GM12891 (cell line): ENCODE data around the gene DOCK11.

Experiments
- DNase-seq: peaks from one replicate; pipeline ENCODE4 v3.0.0; 2011; ENCODE audit warnings: low spot score; ENCODE audit not compliant: insufficient read length
- FAIRE-seq: peaks from 2 replicates; lab custom pipeline; 2011; peaks lifted over from hg19 to GRCh38; lab: Jason Lieb, UNC
- PAX5 ChIP-seq: IDR thresholded peaks from 2 replicates; pipeline ENCODE4 v1.6.1; 2011; ENCODE audit warnings: low read length, moderate library complexity, mild to moderate bottlenecking; ENCODE audit not compliant: insufficient read depth, severe bottlenecking
- POLR2A ChIP-seq: IDR thresholded peaks from 2 replicates; pipeline ENCODE4 v1.6.1; 2011; ENCODE audit warnings: low read depth, low read length, control low read depth
- POLR2AphosphoS5 ChIP-seq: IDR thresholded peaks from 2 replicates; pipeline ENCODE4 v1.6.1; 2011; ENCODE audit warnings: low read depth, low read length, control low read depth
- POU2F2 ChIP-seq: IDR thresholded peaks from 2 replicates; pipeline ENCODE4 v1.6.1; 2011; ENCODE audit warnings: low read depth, mild to moderate bottlenecking, control low read depth, low read length, moderate library complexity
- SPI1 ChIP-seq: IDR thresholded peaks from 2 replicates; pipeline ENCODE4 v1.6.1; 2011; ENCODE audit warnings: low read depth, low read length, control low read depth
- TAF1 ChIP-seq: IDR thresholded peaks from 2 replicates; pipeline ENCODE4 v1.6.1; 2011; ENCODE audit warnings: low read depth, low read length, control low read depth

Gene DOCK11

DNA sequence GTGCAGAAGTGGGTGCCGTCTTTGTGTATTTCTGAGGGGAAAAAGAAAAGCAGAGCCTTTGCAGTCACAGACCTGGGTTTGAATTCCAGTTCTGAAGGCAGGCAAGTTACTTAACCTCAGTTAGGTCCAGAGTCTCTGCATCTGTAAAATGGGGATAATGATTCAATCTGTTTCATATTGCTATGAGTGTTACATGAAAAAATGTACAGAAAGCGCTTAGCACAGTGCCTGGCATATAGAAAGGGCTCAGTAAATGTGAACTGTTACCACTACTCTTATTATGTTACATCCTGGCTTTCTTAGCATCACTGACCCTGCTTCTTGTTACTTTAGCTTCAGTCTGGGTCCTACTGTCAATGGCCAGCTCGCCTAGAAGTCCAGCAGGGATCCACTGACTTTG lies 45.9 kb downstream of the DOCK11 start:
- TF ChIP-seq POLR2A (no peak), PAX5 (no peak), SPI1 (no peak), POU2F2 (no peak), POLR2AphosphoS5 (no peak), TAF1 (no peak)
- FAIRE-seq (no peak), DNase-seq (no peak)

DNA sequence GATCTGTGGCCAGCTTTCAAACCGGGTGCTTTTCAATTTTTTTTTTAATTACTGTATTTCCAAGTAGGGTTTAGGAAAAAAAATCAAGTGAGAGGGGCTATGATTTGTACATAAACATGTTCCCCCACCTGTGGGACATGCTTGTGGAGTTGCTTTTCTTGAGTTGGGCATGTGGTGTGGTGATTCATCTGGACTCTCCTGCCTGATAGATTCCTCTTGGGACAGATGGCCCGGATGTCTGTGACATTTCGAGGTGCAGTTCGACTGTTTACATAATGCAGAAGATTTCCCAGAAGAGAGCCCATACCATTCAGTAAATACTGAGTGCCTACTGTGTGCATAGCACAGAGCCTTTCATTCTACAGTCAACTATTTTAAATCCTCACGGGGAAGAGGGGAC lies 49.9 kb downstream of the DOCK11 start:
- DNase-seq (no peak), FAIRE-seq (no peak)
- TF ChIP-seq POLR2A (no peak), PAX5 (no peak), POLR2AphosphoS5 (no peak), POU2F2 (no peak)

DNA sequence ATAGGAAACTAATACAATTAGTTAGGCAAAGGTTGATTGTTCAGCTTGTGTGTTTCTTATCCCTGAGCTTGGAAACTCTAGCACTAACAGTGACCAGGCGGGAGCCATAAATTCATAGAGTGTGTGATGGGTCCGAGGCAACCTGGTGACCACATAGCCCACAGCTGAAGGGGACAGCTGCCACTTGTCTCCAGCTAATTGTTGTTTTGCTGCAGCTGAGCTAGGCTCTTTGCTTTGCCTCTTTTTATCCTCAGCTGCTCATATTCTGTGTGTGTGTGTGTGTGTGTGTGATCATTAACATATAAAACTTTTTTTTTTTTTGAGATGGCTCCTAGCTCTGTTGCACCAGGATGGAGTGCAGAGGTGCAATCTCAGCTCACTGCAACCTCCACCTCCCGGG lies 53.2 kb downstream of the DOCK11 start:
- FAIRE-seq (no peak), DNase-seq (no peak)
- TF ChIP-seq SPI1: no peak
- no peak for TF ChIP-seq TAF1
- no peak for TF ChIP-seq POU2F2
- no peak for TF ChIP-seq POLR2AphosphoS5
- TF ChIP-seq POLR2A: no peak
- TF ChIP-seq PAX5: no peak

DNA sequence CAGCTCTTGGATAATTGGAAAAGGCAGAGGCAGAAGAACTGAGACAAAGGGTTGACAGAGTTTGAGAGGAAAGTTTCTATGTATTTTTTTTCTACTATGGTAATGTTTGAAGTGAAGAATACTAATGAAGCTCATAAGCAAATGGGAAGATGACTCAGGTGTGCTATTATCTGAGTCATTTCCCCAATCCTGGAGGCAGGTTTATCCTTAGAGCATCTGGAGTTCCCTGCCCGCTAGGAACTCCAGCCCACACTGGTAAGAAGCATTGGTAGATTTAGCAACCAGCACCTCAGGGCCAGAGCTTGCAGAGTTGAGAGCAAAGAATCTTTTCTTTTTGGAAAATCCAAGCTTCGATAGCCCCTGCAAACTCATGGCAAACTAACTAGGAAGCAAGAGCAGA lies 55.2 kb downstream of the DOCK11 start:
- FAIRE-seq: no peak
- TF ChIP-seq SPI1 (no peak), PAX5 (no peak), POLR2AphosphoS5 (no peak), POLR2A (no peak), TAF1 (no peak), POU2F2 (no peak)
- DNase-seq: no peak

DNA sequence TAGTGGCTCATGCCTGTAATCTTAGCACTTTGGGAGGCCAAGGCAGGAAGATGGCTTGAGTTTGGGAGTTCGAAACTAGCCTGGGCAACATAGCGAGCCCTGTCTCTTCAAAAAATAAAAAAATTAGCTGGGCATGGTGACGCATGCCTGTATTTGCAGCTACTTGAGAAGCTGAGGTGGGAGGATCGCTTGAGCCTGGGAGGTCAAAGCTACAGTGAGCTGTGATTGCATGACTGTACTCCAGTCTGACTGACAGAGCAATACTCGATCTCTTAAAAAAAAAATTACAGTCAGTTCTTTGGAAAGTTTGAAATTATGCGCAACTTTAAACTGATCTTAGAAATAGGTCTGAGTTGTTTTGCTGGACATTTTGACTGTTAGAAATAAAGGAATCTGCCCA lies 55.8 kb downstream of the DOCK11 start:
- DNase-seq (no peak), FAIRE-seq (no peak)
- TF ChIP-seq TAF1: no peak

DNA sequence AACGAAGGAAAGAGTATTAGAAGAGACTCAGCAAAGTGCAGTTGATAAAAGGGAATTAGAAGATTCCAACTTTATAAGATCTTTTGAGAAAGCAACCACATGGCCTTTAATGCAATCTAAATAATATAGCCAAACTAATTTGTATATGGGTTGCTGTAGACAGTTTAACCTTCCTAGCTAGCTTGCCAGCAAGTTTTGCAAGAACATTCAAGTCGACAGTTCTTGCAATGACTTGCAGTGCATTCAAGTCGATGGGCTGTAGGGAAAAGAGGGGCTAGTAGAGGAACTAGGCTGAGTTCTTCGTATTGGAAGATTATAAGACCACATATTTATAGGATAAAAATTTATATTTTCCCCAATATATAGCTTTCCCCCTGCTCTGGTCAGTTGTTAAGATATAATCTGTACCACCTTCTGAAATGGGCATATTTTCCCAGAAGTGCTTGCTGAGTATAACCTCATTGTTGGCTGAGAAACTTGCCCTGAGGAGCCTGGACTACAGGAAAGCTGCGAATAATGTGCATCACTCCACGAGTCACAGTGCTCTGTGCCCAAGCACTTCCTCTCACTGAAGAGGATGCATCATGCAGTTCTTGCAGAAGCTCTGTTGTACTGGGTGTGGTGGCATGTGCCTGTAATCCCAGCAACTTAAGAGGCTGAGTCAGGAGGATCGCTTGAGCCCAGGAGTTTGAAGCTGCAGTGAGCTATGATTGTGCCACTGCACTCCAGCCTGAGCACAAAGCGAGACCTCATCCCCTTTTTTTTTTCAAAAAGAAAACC lies 56.7 kb downstream of the DOCK11 start:
- no peak for DNase-seq
- FAIRE-seq: no peak
- no peak for TF ChIP-seq SPI1
- no peak for TF ChIP-seq POLR2AphosphoS5
- no peak for TF ChIP-seq PAX5
- TF ChIP-seq POLR2A: no peak
- no peak for TF ChIP-seq TAF1
- TF ChIP-seq POU2F2: no peak

DNA sequence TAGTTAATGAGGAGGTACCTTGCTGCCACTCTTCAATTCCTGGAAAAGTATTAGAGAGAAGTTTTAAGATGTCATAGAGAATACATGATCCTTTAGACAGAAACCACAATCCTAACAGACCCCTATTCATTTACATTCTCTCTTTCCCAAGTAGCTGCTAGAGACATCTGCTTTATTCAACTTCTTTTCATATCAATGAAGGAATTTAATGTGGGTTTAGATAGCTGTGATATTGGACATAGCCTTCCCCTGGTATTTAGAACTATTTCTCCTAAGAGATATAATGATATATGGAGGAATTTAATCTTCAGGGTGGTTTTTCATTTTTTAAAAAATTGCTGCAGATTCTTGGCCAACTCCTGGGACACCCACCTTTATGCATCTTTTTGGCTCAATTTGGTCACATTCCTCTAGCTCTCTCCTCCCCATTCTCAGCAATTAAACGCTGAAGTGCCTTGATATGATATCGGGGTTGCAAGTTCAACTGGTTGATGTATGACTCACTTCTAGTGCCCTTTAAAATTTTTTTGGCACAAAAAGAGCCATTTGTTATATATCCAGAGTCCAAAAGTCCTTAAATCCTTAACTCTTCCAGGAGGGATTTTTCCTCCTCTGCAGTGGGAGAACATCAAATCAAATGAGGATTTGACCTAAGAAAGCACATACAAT lies 57.6 kb downstream of the DOCK11 start:
- TF ChIP-seq POLR2AphosphoS5 (no peak), SPI1 (no peak), POU2F2 (no peak), PAX5 (no peak), POLR2A (no peak), TAF1 (no peak)
- no peak for FAIRE-seq
- DNase-seq: no peak

DNA sequence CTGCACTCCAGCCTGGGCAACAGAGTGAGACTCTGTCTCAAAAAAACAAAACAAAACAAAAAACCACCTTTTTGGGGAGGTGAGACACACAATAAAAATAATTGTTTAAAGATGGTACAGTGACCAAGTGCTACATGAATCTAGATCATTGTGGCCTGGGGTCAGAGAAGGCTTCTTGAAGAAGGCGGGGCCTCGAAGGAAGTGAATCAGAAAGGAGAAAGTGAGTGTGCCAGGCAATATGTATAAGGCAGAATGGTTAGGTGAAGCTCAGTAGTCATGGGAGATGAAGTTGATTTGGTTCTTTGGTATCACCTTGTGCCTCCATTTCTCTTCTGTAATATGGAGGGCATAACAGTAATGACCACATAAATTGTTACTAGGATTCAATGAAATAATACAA lies 58.9 kb downstream of the DOCK11 start:
- FAIRE-seq (no peak), DNase-seq (no peak)
- no peak for TF ChIP-seq POLR2A
- no peak for TF ChIP-seq TAF1
- TF ChIP-seq PAX5: no peak
- TF ChIP-seq SPI1: no peak
- TF ChIP-seq POU2F2: no peak
- no peak for TF ChIP-seq POLR2AphosphoS5

DNA sequence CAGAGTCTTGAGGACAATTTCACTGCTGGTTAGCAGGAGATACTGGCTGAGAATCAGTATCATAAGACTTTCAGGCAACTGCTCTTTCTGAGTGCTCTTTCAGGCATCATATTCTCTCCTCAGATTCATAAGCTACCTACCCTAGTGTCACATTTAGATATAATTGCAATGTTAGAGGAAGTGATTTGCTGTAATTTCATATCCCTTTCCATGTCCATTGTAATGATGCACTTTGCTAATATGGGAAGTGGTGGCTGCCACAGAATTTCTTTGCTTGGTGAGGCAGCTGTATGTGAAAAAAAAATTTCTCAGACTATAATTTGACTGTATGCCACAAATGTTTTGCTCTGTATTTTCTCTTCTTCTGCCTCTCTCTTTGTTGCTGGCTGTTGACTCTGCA lies 63.3 kb downstream of the DOCK11 start:
- DNase-seq (no peak), FAIRE-seq (no peak)
- TF ChIP-seq PAX5 (no peak), POLR2AphosphoS5 (no peak), POLR2A (no peak), TAF1 (no peak), SPI1 (no peak), POU2F2 (no peak)

DNA sequence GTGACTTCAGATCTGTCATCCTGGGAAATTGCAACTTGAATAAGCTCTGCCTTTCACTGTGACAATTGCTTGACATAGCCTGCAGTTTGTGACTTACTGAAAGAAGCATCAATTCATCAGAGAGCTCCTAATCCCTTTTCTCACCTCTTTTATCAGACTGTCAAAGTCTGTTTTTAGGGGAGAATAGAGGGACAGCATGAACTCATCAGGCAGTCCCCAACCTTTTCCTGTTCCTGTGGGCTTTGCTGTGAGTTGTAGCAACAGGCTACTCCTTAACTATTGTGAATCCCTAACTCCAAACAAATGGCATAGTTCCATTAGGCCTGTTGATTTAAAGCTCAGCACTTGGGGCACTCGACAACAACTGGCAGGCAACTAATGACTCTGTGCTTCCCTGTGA lies 64.9 kb downstream of the DOCK11 start:
- peak; percentile 5 for FAIRE-seq

More for the DNA sequence above, 64.9 kb downstream of the DOCK11 start:
- no peak for DNase-seq
- TF ChIP-seq POLR2A (no peak), TAF1 (no peak), SPI1 (no peak)
